Osteocyte (in vitro differentiated cells): ENCODE data around the gene LMCD1. TPM values are rescaled to one million over a fixed set of nuclear protein-coding genes. Genes with fewer than 3 reads are reported as not detected.
A peak's percentile ranks its signal among the peaks of the same experiment; 100 is the strongest.

ENCODE experiments used
- DNase-seq: peaks from one replicate; pipeline ENCODE4 v3.0.0; 2021; ENCODE audit warnings: mixed read lengths; ENCODE audit not compliant: unreplicated experiment; ENCODE audit errors: extremely low spot score
- H3K27ac Mint-ChIP-seq: one replicate; pipeline ENCODE4 v1.8.0; 2021; ENCODE audit warnings: mild to moderate bottlenecking, mixed read lengths; ENCODE audit not compliant: unreplicated experiment
- H3K27me3 Mint-ChIP-seq: one replicate; pipeline ENCODE4 v1.8.0; 2021; ENCODE audit warnings: mixed read lengths; ENCODE audit not compliant: unreplicated experiment
- H3K36me3 Mint-ChIP-seq: one replicate; pipeline ENCODE4 v1.8.0; 2021; ENCODE audit warnings: mixed read lengths; ENCODE audit not compliant: unreplicated experiment
- H3K4me1 Mint-ChIP-seq: one replicate; pipeline ENCODE4 v1.8.0; 2021; ENCODE audit warnings: mixed read lengths; ENCODE audit not compliant: unreplicated experiment
- H3K4me3 Mint-ChIP-seq: one replicate; pipeline ENCODE4 v1.8.0; 2021; ENCODE audit warnings: mild to moderate bottlenecking, moderate library complexity, mixed read lengths; ENCODE audit not compliant: unreplicated experiment
- H3K9me3 Mint-ChIP-seq: one replicate; pipeline ENCODE4 v1.8.0; 2021; ENCODE audit warnings: mixed read lengths; ENCODE audit not compliant: unreplicated experiment
- CTCF ChIP-seq: fragments of 200-600 bp; sonication (generic); IDR thresholded peaks from 2 replicates; pipeline ENCODE4 v1.5.0; 2021; ENCODE audit warnings: antibody characterized with exemption, mild to moderate bottlenecking, moderate library complexity
- total RNA-seq: library from RNA; stranded (reverse); gene quantifications from 2 replicates; pipeline ENCODE4 v1.2.1, GENCODE V29; 2021

Gene LMCD1
- total RNA-seq, 1 donor from 2014 or later, result 136 TPM

DNA sequence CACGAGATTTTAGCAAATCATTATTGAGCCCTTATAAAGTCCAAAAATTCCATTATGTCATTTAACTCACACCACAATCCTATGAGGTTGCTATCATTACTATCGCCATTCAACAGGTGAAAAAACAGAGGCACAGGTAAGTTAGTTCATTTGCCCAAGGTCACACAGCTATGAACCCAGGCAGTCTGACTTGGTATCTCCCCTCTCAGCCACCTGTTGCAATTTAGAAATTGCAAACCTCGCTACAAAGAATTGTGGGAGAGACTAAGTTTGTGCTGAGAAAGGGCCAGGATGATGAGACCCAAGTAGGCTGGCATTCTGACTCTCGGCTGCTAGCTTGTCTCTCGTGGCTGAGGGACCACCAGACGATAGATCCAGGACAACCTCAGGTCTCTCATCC lies 57.7 kb downstream of the LMCD1 start:
- Mint-ChIP-seq H3K27me3 (no peaks in the 10 kb centered on the region), H3K9me3 (no peaks in the 10 kb centered on the region), H3K36me3 (peaks cover 38% of the 10 kb centered on the region), H3K4me1 (peaks cover 53% of the 10 kb centered on the region), H3K27ac (peak overlapping the region; percentile 33), H3K4me3 (no peak overlapping the region)
- TF ChIP-seq CTCF, result no peak
- no peak for DNase-seq

- no peak for DNase-seq
- Mint-ChIP-seq H3K36me3 (peaks cover 38% of the 10 kb centered on the region), H3K4me3 (no peak overlapping the region), H3K27ac (peak overlapping the region; percentile 91), H3K9me3 (no peaks in the 10 kb centered on the region), H3K4me1 (peaks cover 42% of the 10 kb centered on the region), H3K27me3 (no peaks in the 10 kb centered on the region)
- no peak for TF ChIP-seq CTCF
Measured at GRCh38 chr3:8560366-8561007, 58.9 kb downstream of the LMCD1 start.

DNA sequence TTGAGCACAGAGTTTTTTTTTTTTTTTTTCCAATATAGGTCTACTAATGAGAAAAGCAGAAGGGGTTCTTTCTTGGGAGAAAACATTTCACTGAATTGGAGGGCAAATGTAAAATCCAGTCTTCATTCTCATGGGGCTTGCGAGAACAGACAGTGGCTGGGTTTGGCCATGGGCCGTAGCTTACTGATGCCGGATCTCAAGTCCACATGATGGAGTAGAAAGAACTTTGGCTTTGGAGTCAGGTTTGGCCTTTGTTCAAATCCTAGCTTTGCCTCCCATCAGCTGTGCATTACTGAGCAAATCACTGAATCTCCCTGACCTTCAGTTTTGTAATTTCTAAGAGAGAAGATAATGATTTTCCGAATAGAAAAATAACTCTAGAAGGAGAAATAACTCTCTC lies 59.7 kb downstream of the LMCD1 start:
- no peak for DNase-seq
- TF ChIP-seq CTCF, result no peak
- Mint-ChIP-seq H3K27ac (peak overlapping the region; percentile 91), H3K9me3 (no peaks in the 10 kb centered on the region), H3K4me3 (no peak overlapping the region), H3K27me3 (no peaks in the 10 kb centered on the region), H3K36me3 (peaks cover 36% of the 10 kb centered on the region), H3K4me1 (peaks cover 33% of the 10 kb centered on the region)

GRCh38 chr3:8562081-8562595 lies 60.5 kb downstream of the LMCD1 start:
- peaks cover 27% of the 10 kb centered on the region for H3K4me1 Mint-ChIP-seq
- H3K27ac Mint-ChIP-seq, result peak overlapping the region; percentile 91
- H3K4me3 Mint-ChIP-seq, result no peak overlapping the region
- no peaks in the 10 kb centered on the region for H3K27me3 Mint-ChIP-seq
- no peak for DNase-seq
- H3K36me3 Mint-ChIP-seq, result peaks cover 33% of the 10 kb centered on the region
- H3K9me3 Mint-ChIP-seq, result no peaks in the 10 kb centered on the region
- no peak for TF ChIP-seq CTCF

DNA sequence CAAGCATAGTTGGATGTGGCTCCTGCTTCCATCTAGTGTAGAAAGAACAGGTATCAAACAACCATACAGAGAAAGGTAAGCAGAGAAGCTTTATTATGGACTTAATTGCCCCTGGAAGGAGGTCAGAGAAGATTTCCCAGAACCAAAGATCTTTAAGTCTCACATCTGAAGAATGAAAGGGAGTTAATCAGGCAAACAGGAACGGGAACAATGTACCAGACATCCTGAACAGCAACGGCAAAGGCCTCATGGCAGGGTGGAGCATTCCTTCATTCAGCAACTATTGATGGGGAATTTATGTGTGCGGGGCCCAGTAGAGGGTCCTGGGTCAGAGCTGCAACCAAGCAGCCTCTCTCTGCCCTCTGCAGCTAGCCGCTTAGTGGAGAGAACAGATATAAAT lies 61.5 kb downstream of the LMCD1 start:
- no peak for DNase-seq
- Mint-ChIP-seq H3K27ac (peak overlapping the region; percentile 91), H3K36me3 (peaks cover 39% of the 10 kb centered on the region), H3K4me3 (no peak overlapping the region), H3K9me3 (no peaks in the 10 kb centered on the region), H3K4me1 (peaks cover 27% of the 10 kb centered on the region), H3K27me3 (no peaks in the 10 kb centered on the region)
- TF ChIP-seq CTCF, result no peak
